Right atrium auricular region (tissue), 2 donors: ENCODE measurements around the gene ADD1. TPM values are rescaled to one million over a fixed set of nuclear protein-coding genes. Genes with fewer than 3 reads are reported as not detected.

Source experiments
- DNase-seq: peaks from one replicate; pipeline ENCODE4 v3.0.0-alpha.2; 2019; ENCODE audit warnings: low spot score
- H3K27ac ChIP-seq, 2 donors: fragments of 200-600 bp; sonication (generic); 1 replicate in 1 of 2; 2 replicates in 1 of 2; pipeline ENCODE4 v1.5.1; 2016 to 2019
- H3K27me3 ChIP-seq, 2 donors: fragments of 200-600 bp; sonication (generic); one replicate each; pipeline versions ENCODE4 v1.5.1 to v1.6.0; 2017 to 2019
- H3K36me3 ChIP-seq: fragments of 200-600 bp; sonication (generic); one replicate; pipeline ENCODE4 v1.5.1; 2016
- H3K4me1 ChIP-seq, 2 donors: fragments of 200-600 bp; sonication (generic); one replicate each; pipeline versions ENCODE4 v1.5.1 to v1.6.0; 2017 to 2019
- H3K4me3 ChIP-seq, 2 donors: fragments of 200-600 bp; sonication (generic); 1 replicate in 1 of 2; 2 replicates in 1 of 2; pipeline ENCODE4 v1.5.1; 2017 to 2019; ENCODE audit warnings: mild to moderate bottlenecking in 1 of 2, moderate library complexity in 1 of 2
- H3K9me3 ChIP-seq, 2 donors: fragments of 200-600 bp; sonication (generic); one replicate each; pipeline ENCODE4 v1.5.1; 2019
- total RNA-seq, 2 donors: library from RNA; depleted of rRNA; stranded (reverse); fragments of >200 nt; gene quantifications; one replicate each; pipeline ENCODE4 v1.1.0, GENCODE V29; 2016
- TF ChIP-seq, protein P1 (sequence below), 2 donors: fragments of 200-600 bp; sonication (generic); IDR thresholded peaks; one replicate each; pipeline ENCODE4 v1.5.1; 2019; ENCODE audit warnings: antibody characterized with exemption in 2 of 2

Gene ADD1
- total RNA-seq, 2 donors from 2014 or later, result 171 to 196 TPM

DNA sequence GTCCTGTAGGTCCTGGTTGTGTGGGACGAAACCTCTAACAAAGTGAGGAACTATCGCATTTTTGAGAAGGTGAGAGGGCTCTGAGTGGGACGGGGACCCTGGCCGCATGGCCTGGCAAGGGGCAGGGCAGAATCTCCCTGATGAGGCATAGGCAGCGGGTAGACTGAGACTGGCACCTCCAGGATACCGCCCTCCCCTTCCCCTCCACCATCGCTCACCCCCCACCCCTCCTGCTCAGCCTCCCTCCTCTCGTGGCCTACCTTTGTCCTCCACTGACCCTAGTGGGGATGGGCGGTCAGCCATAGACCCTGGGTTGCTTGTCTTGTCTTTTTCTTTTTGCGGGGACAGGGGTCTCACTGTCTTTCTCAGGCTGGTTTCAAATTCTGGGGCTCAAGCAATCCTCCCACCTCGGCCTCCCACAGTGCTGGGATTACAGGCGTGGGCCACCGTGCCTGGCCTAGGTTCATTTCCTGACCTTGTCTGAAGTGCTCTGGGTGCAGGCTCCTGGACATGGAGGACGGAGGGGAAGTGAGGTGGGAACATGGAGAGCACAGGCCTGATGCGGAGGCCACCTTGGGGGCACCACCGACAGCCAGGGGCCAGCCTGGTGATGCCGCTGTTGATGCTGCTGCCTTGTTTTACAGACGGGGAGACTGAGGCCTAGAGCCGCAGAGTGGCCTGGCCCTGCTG lies 10.5 kb upstream of the ADD1 start:
- H3K27ac ChIP-seq, result no peak overlapping the region
- H3K4me1 ChIP-seq, result peaks cover 0 to 19% of the 10 kb centered on the region in 2 donors
- DNase-seq, result no peak
- TF ChIP-seq, protein P1, sequence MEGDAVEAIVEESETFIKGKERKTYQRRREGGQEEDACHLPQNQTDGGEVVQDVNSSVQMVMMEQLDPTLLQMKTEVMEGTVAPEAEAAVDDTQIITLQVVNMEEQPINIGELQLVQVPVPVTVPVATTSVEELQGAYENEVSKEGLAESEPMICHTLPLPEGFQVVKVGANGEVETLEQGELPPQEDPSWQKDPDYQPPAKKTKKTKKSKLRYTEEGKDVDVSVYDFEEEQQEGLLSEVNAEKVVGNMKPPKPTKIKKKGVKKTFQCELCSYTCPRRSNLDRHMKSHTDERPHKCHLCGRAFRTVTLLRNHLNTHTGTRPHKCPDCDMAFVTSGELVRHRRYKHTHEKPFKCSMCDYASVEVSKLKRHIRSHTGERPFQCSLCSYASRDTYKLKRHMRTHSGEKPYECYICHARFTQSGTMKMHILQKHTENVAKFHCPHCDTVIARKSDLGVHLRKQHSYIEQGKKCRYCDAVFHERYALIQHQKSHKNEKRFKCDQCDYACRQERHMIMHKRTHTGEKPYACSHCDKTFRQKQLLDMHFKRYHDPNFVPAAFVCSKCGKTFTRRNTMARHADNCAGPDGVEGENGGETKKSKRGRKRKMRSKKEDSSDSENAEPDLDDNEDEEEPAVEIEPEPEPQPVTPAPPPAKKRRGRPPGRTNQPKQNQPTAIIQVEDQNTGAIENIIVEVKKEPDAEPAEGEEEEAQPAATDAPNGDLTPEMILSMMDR (IDR thresholded peaks at IDR 0.05), result no peak
- H3K4me3 ChIP-seq, result no peak overlapping the region
- no peaks in the 10 kb centered on the region for H3K9me3 ChIP-seq
- peaks cover 50% of the 10 kb centered on the region for H3K36me3 ChIP-seq
- H3K27me3 ChIP-seq, result no peaks in the 10 kb centered on the region

GRCh38 chr4:2833671-2834000 lies 10.0 kb upstream of the ADD1 start:
- TF ChIP-seq, protein P1 (IDR thresholded peaks at IDR 0.05), result no peak
- H3K27me3 ChIP-seq, result no peaks in the 10 kb centered on the region
- H3K27ac ChIP-seq, result no peak overlapping the region
- no peak for DNase-seq
- H3K36me3 ChIP-seq, result peaks cover 48% of the 10 kb centered on the region
- peaks cover 0 to 23% of the 10 kb centered on the region in 2 donors for H3K4me1 ChIP-seq
- no peaks in the 10 kb centered on the region for H3K9me3 ChIP-seq
- no peak overlapping the region for H3K4me3 ChIP-seq

DNA sequence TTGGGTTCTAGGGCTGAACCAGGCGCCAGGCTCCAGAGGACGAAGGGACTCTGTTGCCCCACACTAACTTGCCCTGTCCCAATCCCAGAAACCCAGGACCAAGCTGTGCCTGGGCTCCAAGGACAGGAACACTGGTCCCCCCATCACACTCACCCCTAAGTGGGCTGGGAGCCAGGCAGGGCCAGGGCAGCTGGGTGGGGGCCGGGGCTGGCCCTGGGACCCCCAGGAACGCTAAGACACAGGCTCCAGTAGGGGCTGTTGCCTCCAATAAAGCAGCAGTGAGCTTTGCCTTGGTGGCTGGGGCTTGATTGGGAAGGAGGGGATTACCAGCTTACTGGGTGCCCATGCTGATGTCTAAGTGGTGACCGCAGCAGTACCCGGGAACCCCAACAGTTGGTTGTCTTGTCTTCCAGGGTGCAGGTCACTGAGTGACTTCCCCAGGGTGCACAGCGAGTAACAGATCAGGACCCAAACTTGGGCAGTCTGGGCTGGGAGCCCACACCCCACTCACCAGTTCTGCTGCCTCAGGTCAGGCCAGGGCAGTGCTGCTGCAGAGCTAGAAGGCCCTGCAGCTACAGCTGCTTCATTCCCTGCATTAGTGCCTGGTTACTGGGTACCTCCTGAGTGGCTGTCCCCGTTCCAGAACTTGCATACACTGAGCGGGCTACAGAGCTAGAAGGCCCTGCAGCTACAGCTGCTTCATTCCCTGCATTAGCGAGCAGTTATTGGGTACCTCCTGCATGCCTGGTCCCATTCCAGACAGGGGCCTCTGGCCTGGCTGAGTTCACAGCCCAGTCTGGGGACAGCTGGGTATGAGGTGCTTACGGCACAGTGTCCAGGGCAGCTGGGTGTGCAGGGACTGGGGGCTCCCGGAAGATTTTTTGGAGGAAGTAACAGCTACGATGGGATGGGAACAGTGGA lies 9.4 kb upstream of the ADD1 start:
- no peaks in the 10 kb centered on the region for H3K27me3 ChIP-seq
- TF ChIP-seq, protein P1 (IDR thresholded peaks at IDR 0.05), result no peak
- peaks cover 0 to 23% of the 10 kb centered on the region in 2 donors for H3K4me1 ChIP-seq
- H3K36me3 ChIP-seq, result peaks cover 48% of the 10 kb centered on the region
- no peak overlapping the region for H3K4me3 ChIP-seq
- H3K27ac ChIP-seq, result no peak overlapping the region
- H3K9me3 ChIP-seq, result no peaks in the 10 kb centered on the region
- no peak for DNase-seq

DNA sequence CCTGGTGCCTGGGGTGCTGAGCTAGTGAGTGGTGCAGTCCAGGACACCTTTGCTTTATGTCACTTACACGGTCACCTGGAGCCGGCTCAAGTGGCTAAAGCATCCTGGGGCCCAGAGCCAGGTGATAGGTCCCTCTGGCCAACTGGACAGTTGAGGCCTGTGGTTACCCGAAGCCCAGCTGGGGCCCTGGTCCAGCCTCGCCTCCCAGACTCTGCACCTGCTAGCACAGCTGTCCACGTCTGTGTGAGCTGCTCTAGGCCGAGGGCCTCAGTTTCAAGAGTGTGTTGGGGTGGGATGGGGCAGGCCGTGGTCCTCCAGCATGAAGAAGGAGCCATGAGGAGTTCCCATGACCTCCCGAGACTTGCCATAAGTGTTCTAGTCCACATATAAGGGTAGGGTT lies 7.7 kb upstream of the ADD1 start:
- Histone ChIP-seq H3K9me3 (no peaks in the 10 kb centered on the region), H3K27ac (no peak overlapping the region), H3K36me3 (peaks cover 31% of the 10 kb centered on the region), H3K4me3 (no peak overlapping the region), H3K27me3 (no peaks in the 10 kb centered on the region), H3K4me1 (peaks cover 0 to 23% of the 10 kb centered on the region in 2 donors)
- DNase-seq, result no peak
- TF ChIP-seq, protein P1 (IDR thresholded peaks at IDR 0.05), result no peak

DNA sequence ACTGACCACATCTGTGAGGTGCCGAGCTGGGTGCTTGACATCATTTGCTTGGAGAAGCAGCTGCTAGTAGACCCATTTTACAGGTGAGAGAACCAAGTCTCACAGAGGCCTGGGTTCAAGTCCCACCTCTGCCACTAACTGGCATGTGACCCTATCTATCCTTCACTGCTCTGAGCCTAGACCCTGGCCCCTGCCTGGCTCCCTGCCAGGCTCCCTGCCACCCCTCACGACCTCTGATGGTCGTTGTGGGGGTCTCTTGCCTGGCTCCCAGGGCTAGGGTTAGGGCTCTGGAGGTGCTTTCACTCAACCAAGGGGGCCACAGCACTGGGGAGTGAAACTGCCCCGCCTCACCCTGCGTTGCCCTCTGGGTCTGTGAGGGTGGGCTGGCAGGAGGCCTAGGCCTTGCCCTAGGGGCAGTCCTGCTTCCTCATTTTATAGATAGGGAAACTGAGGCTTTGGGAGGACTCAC lies 7.2 kb upstream of the ADD1 start:
- peaks cover 28% of the 10 kb centered on the region for H3K36me3 ChIP-seq
- no peaks in the 10 kb centered on the region for H3K27me3 ChIP-seq
- TF ChIP-seq, protein P1 (IDR thresholded peaks at IDR 0.05), result no peak
- H3K27ac ChIP-seq, result no peak overlapping the region
- no peak overlapping the region for H3K4me3 ChIP-seq
- DNase-seq, result no peak
- H3K9me3 ChIP-seq, result no peaks in the 10 kb centered on the region
- H3K4me1 ChIP-seq, result peaks cover 0 to 23% of the 10 kb centered on the region in 2 donors
